ENCODE data around the gene GFAP.

The GFAP gene

GRCh38 chr17:44924107-44924544, 8.8 kb upstream of the GFAP start:
- TF ChIP-seq CTCF (IDR thresholded peaks at IDR 0.05; ENCODE audit: low read depth, low read length), result 0 out of 2 replicates have a peak, but pooled peaks have one; percentile 15
- H3K27ac ChIP-seq, result peak overlapping the region; percentile 52
- H3K27me3 ChIP-seq (ENCODE audit: insufficient read depth, low read depth, severe bottlenecking), result no peaks in the 10 kb centered on the region
- DNase-seq, result peak; percentile 92
- peaks cover 43% of the 10 kb centered on the region for H3K36me3 ChIP-seq
- no peaks in the 10 kb centered on the region for H3K9me3 ChIP-seq (ENCODE audit: severe bottlenecking)
- no peak overlapping the region for H3K4me3 ChIP-seq (ENCODE audit: low read depth, low read length)

GRCh38 chr17:44922746-44923470, 7.6 kb upstream of the GFAP start:
- no peak for DNase-seq
- TF ChIP-seq CTCF (IDR thresholded peaks at IDR 0.05; ENCODE audit: low read depth, low read length), result no peak

GRCh38 chr17:44922136-44922535, 6.8 kb upstream of the GFAP start:
- no peak for DNase-seq

More at GRCh38 chr17:44922746-44923470, 7.6 kb upstream of the GFAP start:
- no peaks in the 10 kb centered on the region for H3K9me3 ChIP-seq (ENCODE audit: severe bottlenecking)
- H3K36me3 ChIP-seq, result peaks cover 31% of the 10 kb centered on the region
- H3K27me3 ChIP-seq (ENCODE audit: insufficient read depth, low read depth, severe bottlenecking), result no peaks in the 10 kb centered on the region
- H3K27ac ChIP-seq, result no peak overlapping the region
- no peak overlapping the region for H3K4me3 ChIP-seq (ENCODE audit: low read depth, low read length)

GRCh38 chr17:44921122-44921882, 6.0 kb upstream of the GFAP start:
- H3K4me3 ChIP-seq (ENCODE audit: low read depth, low read length), result no peak overlapping the region
- DNase-seq, result peak; percentile 56
- peaks cover 15% of the 10 kb centered on the region for H3K36me3 ChIP-seq
- H3K27me3 ChIP-seq (ENCODE audit: insufficient read depth, low read depth, severe bottlenecking), result no peaks in the 10 kb centered on the region
- H3K9me3 ChIP-seq (ENCODE audit: severe bottlenecking), result no peaks in the 10 kb centered on the region
- TF ChIP-seq CTCF (IDR thresholded peaks at IDR 0.05; ENCODE audit: low read depth, low read length), result no peak
- no peak overlapping the region for H3K27ac ChIP-seq

More at GRCh38 chr17:44922136-44922535, 6.8 kb upstream of the GFAP start:
- Histone ChIP-seq H3K27ac (no peak overlapping the region), H3K27me3 (ENCODE audit: insufficient read depth, low read depth, severe bottlenecking) (no peaks in the 10 kb centered on the region), H3K36me3 (peaks cover 23% of the 10 kb centered on the region), H3K4me3 (ENCODE audit: low read depth, low read length) (no peak overlapping the region), H3K9me3 (ENCODE audit: severe bottlenecking) (no peaks in the 10 kb centered on the region)
- no peak for TF ChIP-seq CTCF (IDR thresholded peaks at IDR 0.05; ENCODE audit: low read depth, low read length)

GRCh38 chr17:44920565-44920940, 5.3 kb upstream of the GFAP start:
- DNase-seq, result no peak
- H3K36me3 ChIP-seq, result peaks cover 7% of the 10 kb centered on the region
- no peaks in the 10 kb centered on the region for H3K9me3 ChIP-seq (ENCODE audit: severe bottlenecking)
- no peaks in the 10 kb centered on the region for H3K27me3 ChIP-seq (ENCODE audit: insufficient read depth, low read depth, severe bottlenecking)
- H3K4me3 ChIP-seq (ENCODE audit: low read depth, low read length), result no peak overlapping the region
- no peak for TF ChIP-seq CTCF (IDR thresholded peaks at IDR 0.05; ENCODE audit: low read depth, low read length)
- no peak overlapping the region for H3K27ac ChIP-seq

Measured in WERI-Rb-1 (cell line).